GM19463 (cell line): ENCODE data around the gene FAM234B.
"Not testable (repeated sequence)": the region's sequence is repeated elsewhere in the genome, so short reads cannot be mapped to it uniquely, and the experiment has no call there.

ENCODE experiments used
- ATAC-seq: cut with Tn5 transposase; IDR thresholded peaks from one replicate; pipeline ENCODE4 v1.9.1; 2021; ENCODE audit warnings: mild to moderate bottlenecking, moderate library complexity; ENCODE audit not compliant: unreplicated experiment

FAM234B gene

DNA sequence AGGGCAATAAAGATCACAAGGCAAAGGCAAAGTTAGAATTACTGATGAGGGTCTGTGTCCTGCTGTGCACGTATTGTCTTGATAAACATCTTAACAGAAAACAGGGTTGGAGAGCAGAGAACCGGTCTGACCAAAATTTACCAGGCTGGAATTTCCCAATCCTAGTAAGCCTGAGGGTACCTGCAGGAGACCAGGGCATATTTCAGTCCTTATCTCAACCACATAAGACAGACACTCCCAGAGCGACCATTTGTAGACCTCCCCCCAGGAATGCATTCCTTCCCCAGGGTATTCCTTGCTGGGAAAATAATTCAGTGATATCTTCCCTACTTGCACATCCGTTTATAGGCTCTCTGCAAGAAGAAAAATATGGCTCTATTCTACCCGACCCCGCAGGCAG, 9.4 kb downstream of the FAM234B start:
- ATAC-seq, result not testable (repeated sequence)

DNA sequence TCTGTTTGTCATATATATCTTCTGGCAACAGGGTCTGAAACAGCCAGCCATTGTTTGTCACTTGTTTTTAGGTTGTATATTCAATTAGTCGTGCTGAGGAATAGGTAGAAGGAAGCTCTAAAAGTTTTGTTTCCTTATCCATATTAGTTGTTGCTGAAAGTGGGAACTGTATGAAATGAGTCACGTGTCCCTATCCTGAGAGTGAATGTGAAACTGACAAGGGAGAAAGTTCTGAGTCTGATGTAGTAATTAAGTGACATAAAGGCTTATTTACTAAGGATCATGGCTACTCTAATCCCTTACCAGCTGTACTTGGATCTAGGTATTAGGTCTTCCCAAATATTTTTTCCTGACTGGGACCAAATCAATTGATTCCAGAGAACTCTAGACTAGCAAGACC, 16.4 kb downstream of the FAM234B start:
- ATAC-seq, result no peak

DNA sequence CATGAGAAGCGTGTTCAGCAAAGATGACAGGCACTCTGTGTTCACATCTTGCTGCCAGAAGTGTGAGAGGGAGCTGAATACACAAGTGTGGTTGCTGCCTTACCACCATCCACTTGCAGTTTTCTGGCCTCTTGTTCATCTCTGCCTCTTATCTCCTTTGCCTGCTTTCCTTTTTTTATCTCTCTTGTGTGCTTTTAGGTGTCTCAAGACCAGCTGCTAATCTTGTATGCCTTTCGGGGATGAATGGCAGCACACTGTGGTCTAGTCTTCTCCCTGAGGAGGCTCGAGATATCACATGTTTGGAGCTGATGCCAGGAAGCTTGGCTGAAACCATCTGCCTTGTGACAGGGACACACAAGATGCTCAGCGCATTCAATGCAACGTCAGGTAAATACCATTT, 17.2 kb downstream of the FAM234B start:
- no peak for ATAC-seq

DNA sequence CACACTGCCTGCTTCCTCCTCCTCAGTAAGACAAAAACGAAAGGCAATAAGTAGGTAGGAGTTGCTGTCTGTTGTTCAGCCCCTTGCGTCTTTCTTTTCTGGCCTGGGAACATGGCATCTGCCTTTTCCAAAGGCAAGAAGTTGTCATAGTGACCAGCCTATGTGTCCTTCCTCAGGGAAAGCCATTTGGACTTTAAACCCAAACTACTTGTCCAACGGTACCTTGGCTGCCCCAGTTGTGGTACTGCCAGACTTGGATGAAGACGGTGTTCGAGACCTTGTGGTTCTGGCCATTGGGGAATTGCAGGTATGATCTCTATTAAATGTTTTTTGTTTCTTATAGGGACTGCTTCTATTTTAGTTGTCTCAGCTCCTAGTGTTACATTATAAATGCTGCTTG, 18.5 kb downstream of the FAM234B start:
- ATAC-seq, result no peak

DNA sequence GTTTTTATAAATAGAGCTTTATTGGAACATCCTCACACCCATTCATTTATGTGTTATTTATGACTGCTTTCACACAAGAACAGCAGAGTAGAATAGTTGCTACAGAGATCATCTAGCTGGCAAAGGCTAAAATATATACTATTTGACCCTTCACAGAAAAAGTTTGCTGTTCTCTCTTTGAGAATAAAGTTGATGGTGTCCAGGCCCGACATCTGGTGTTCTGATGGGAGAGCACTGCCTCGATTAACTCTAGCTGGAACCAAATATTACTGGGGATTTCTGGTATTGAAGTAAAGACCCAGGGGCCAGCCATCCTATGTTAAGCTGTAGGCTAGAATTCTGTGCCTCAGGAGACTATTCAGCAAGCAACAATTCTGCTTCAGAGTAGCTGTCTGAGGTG, 21.8 kb downstream of the FAM234B start:
- no peak for ATAC-seq

DNA sequence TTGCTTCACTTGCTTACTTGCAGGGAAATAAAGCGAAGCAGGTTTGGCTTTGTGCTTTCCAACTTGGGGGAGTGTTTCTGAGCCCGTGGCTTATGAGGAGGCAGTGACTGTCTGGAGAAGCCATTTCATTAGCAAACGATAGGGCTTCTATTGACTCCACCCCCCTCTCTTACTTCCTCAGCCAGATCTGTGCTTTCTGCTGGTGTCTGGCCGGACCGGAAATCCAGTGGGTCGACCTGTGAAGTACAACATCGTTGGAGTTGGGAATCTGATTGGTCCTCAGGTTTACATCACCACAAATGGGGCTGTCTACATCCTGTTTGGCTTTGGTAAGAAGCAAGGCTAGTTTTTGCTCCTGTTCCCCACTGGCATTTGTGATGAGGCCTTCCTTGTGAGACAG, 22.3 kb downstream of the FAM234B start:
- no peak for ATAC-seq

DNA sequence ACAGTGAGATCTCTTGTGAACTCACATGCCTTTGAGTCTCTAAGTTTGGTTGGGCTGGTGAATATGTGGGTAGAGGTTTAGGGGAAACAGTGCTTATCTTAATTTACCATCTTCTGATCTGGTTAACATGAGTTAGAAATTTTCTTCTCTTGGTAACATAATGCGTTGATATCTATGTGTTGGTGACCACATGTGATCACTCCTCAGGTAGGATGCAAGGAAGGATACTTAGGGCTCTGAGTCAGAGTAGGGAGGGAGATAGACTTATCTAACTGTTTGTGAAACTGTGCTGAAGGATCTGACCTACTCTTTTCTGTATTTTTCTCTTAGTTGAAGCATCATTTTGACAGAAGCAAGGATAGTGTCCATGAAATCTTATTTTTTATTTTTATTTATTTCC, 23.1 kb downstream of the FAM234B start:
- ATAC-seq, result no peak

DNA sequence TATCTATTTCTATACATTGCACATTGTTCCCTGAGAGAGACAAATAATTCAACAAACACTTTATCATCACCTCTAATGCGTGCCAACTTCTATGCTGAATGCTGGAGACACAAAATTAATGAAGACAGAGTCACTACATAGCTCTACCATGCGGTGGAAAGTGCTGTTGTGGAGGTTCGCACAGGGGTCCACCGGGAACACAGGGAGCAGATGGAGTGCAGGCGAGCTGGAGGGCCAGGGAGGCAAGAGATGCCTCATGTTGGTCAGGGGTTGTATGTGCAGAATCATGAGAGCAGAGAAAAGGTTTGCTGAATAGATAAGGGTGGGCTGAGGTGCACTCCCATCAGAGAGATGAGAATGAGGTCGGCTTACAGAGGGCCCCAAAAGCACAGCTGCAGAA, 25.2 kb downstream of the FAM234B start:
- no peak for ATAC-seq

DNA sequence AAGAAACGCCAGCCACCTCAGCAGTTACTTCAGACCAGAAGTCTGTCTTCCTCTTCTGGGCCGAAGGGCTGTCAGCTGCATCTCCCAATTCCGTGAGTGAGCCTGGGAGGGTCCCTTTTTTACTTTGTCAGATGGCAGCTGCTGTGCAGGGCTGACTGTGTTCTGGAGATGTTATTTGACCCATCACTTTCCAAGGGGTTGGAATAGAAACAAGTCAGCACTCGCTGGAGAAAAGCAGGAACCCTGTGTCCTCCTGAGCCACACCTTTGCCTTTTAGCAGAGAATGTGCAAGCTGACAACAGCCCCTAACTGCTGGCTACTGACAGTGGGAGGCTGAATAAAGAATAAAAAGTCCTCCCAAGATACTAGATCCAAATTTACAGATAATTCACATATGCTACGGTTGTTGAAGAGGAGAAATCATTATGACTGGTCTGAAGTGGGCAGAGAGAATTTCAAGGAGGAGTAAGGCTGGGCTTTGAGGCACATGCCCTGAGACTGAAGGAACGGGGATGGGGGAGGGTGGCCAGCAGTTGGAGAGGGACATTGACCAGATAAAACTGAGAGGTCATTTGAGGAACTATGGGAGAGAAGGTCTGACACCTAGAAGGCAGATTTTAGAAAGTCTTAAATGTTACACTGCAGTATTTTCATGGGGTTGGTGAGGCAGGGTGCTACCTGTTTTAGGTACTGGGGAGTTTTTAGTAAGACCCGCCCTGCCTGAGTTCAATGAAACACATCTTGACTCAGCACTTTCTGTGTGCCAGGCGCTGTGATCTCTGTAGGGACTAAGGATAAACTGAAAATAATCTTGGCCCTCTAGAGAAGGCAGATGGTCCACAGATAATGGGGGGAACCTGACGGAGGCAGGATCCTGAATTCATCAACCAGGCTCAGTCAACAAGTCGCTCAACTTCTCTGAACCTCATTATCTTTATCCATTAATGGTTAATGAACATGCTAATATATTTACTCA, 27.4 kb downstream of the FAM234B start:
- ATAC-seq, result no peak

DNA sequence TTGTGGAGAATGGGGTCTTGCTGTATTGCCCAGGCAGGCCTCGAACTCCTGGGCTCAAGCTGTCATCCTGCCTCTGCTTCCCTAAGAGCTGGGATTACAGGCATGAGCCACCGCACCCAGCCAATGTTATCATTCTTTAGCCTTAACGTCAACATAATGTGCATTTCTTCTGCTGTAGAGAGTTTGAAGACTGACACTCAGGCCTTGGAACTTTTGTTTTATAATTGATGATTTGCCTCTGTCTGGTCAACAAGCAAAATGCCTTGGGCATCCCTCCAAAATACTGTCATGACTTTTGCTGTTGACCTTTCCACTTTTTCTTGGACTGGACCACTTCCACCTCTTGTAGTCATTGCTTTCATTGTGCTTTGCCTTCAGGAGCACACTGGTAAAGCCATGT, 29.0 kb downstream of the FAM234B start:
- no peak for ATAC-seq

DNA sequence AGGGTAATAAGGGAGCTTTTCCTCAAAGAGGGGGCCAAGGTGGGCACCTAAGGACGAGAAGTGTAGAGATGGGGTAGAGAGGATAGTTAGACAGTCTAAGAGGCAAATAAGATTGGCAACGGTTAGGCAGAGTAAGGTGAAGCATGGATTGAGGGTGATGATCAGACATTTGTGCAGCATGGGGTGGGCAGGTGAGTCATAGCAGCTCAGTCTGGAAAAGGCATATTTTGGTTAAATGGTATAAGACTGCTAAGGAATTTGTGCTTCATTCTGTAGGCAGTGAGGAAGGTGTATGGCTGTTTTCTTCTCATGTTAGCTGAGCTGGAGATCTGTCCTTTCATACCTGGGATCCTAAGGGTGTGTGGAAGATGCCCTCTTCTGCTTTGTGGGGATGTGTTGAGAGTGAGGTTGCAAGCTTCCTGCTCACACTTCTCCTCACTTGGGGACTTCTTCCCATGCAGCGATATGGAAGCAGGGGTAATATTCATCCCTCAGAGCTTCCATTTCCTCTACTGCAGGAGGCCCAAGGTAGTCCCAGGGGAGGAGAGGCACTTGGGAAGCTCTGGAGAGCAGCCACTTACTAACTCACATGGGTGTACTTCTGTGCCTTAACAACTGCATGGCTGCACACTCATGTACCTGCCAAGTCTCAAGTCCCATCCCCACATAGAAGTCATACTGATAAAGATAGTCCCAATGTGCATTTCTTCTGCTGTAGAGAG, 30.4 kb downstream of the FAM234B start:
- no peak for ATAC-seq

DNA sequence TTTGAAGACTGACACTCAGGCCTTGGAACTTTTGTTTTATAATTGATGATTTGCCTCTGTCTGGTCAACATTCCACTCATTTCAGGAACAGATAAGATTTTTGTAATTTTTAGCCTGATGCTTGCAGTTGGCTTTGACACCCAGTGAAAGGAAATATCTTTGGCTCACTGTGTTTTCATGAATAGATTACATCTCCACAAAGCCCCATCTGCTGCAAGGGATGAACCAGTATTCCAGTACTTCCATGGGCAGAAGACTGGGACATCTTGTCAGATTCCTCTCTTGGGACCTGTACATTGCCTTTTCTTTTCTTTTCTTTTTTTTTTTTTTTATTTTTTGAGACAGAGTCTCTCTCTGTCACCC, 30.9 kb downstream of the FAM234B start:
- ATAC-seq, result no peak

DNA sequence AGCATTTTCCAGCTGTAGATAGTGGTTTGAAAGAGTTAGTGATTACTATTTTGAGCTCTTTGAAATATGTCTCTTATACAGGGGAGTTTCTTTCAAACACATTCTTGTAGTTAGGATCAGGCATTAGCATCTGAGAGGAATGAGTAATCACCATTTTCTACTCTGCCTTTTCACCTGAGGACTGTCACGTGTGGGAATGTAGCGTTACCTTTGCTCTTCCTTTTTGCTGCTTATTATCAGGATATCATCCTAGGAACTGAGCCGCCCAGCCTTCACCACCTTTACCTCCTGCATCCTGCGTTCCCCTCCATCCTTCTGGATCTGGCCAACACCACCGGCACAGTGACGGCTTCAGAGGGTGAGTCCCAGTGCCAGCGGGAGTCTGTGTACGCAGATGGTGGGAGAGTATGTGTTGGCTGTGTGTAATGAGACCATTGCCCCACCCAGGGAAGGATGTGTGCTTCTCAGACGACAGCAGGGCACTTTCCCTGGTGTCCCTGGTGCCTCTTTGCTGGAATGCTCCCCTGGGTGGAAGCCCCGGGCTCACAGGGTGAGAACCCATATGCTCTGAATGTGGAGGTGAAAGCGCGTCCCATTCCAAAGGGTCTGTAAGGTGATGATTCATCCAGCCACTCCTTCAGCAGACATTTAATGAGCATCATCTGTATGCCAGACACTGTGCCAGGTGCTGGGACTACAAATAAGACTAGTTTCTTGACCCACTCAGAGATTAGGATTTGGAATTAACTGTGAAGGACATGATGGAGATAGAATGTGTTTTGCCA, 31.8 kb downstream of the FAM234B start:
- ATAC-seq, result no peak

DNA sequence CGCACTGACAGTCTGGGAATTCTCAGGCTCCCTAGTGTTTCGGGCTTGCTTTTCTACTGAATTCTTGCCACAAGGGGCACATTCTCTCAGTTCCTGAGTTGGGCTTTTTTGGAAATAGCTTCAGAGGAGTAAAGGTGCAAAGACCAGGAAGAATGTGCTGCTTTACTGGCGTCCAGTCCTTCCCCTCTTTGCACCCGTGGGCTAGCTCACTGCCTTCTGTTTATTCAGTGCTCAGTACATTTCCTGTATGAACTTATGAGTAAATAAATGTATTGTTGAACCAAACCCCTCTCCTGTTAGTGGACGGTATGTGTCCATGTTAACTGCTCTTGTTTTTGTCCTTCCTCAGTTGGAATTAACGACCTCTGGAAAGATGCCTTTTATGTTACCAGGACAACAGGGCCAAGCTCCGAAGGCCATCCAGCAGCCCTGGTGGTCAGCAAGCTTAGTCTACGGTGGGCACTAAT, 35.3 kb downstream of the FAM234B start:
- ATAC-seq, result no peak

DNA sequence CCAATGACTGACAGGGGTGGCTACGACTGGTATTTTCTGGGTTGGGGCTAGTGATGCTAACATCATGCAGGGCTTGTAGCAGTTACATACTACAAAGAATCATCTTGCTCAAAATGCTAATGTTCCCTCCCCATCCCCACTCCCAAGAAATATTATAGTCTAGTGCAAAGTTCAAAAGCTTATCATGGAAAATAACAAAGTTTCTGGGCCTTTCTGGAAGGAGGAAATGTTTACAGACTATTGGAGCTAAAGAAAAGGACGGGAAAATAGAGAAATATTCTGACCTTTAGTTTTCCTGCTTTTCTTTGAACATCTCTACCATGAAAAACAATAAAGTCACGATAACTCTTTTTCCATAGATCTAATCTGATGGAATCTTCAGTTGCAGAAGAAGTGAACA, 36.1 kb downstream of the FAM234B start:
- ATAC-seq, result no peak

DNA sequence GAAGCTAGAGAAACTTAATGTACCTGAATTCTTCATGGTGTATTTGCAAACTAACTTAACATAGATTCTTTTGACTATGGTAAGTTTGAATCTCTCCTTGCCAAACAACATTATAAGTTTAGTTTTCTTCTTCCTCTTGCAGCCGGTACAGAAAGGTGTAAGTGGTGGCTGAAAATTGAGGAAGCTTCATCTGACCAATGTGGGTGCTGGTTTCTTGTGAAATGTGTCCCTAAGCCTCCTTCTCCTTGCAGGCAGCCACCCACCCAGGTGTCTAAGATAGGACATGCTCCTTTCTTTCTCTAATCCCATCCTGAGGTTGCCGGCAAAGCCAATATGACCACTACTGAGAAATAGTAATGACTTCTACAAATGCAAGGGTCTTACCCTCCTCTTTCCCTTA, 38.7 kb downstream of the FAM234B start:
- ATAC-seq, result no peak

DNA sequence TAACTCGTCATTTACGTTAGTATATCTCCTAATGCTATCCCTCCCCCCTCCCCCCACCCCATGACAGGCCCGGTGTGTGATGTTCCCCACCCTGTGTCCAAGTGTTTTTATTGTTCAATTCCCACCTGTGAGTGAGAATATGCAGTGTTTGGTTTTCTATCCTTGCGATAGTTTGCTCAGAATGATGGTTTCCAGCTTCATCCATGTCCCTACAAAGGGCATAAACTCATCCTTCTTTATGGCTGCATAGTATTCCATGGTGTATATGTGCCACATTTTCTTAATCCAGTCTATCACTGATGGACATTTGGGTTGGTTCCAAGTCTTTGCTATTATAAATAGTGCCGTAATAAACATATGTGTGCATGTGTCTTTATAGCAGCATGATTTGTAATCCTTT, 39.5 kb downstream of the FAM234B start:
- ATAC-seq, result not testable (repeated sequence)

DNA sequence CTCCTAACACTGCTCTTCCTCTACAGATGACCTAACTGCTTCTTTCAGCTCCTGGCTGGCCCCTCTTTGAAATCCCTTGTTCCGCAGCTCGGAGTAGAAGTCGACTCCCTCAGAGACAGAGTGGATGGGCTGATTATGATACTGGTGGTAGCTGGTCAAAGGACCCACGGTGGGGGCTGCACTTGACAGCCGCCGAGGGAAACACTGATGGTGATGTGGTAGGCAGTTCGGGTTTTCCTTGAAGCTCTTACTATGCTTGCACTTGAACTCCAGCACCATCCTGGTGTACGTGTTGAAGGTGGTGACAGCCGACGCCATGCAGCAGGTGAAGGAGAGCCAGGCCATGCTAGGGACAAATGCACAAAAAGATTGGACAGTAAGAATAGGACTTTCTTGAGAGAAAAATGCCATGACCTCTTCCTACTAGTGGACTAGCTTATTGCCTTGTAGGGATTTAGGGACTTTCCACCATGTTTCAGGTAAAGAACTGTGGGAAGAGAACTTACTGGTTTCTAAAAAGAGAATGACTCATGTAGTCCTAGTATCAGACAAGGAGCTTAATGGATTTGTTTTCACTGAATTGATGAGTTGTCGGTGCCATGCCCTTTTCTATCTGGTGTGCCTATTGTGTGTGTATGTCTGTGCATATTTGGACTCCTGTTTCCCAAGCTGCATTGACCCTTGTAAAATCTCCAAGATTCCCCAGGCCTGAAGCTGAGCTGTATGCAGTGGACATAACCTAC, 40.9 kb downstream of the FAM234B start:
- no peak for ATAC-seq

DNA sequence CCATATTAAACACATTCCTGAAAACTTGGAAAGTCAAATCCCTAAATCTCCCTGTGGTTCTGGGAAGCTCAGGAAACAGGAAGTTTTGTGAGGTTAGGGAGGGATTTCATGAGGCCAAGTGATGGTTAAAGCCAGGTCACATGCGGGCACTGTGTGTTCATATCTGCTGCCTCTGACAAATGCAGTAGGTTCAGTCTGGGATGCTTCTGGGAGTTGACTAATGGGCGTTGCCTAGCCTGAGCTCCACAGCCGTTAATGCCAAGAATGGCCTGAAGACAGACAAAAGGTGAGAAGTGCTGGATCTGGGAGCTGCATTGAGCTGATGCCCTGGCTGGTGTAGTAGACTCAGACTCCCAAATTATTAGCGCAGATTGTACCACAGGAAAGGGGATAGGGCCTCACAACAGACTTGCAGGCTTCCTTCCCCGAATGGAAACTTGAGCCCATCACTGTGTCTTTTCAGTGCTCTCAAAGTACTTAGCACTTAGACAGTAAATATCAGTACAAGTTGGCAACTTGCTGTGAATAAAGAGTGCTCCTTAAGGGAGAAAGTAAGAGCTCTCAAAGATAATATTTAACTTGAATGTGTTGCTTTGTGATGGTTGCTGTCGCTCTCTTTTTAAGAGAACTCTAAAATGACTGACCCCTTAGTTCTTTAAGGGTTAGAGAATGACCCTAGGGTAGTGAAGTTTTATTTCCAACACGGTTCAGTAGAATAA, 41.9 kb downstream of the FAM234B start:
- no peak for ATAC-seq

DNA sequence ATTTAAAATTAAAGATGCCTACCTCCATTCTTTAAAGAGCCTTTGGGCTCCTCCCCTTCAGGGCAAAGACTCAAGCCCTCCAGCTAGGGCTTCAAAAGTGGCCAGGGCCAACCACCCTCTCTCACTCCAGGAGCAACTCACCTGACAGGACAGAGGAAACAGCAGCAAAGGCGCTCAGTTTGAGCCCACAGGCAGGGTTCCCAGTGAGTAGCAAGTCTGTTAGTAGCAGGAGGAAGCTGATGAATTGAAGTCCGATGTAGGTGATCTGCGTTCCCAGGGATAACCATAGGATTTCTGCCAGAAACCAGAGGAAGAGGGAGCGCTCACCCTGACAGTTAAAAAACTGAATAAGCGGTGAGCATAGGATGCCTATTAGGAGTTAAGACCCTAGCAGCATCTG, 43.6 kb downstream of the FAM234B start:
- ATAC-seq, result no peak
